HCT116 (cell line): Measurements from ENCODE around the gene TFB2M. TPM values are rescaled to one million over a fixed set of nuclear protein-coding genes. Genes with fewer than 3 reads are reported as not detected.
A peak's percentile ranks its signal among the peaks of the same experiment; 100 is the strongest.

Source experiments
- ATAC-seq: fragments of 200-7000 bp; cut with Tn5 transposase; 2 replicates; pipeline ENCODE4 v1.9.1; 2020; ENCODE audit warnings: mild to moderate bottlenecking, moderate library complexity
- BruUV-seq: library from RNA; stranded (reverse); fragments of 400-500 nt; replicated peaks from 2 replicates; lab custom pipeline; 2021; lab: Mats Ljungman, UMichigan
- CTCF ChIA-PET: fragments of 300-600 bp; sonication (Branson Sonifier 250); formaldehyde crosslinking; loops from one replicate; lab custom pipeline; 2021; ENCODE audit warnings: antibody characterized with exemption; lab: Charles Lee
- POLR2A ChIA-PET: fragments of 300-600, 350-600 bp; sonication (Branson Sonifier 250); formaldehyde crosslinking; loops from one replicate; lab custom pipeline; 2021; ENCODE audit warnings: antibody characterized with exemption; lab: Charles Lee
- RAD21 ChIA-PET, 2 experiments: fragments of 300-600 bp; sonication (Branson Sonifier 250); formaldehyde crosslinking; loops; one replicate each; lab custom pipeline; 2023; ENCODE audit warnings: low total read pairs in 2 of 2; ENCODE audit not compliant: uncharacterized antibody in 2 of 2, unreplicated experiment in 2 of 2, low non-redundant PET in 1 of 2; lab: Charles Lee
- DNase-seq: peaks from one replicate; pipeline ENCODE4 v3.0.0-alpha.2; 2010; ENCODE audit warnings: low read depth, low spot score
- H2AFZ ChIP-seq: fragments of 200-600 bp; shearing (Covaris generic), sonication (generic); 2 replicates; pipeline ENCODE4 v1.6.1; 2017; ENCODE audit warnings: low read depth, mixed run types, mixed read lengths, antibody characterized with exemption, low read length; ENCODE audit not compliant: poor library complexity, severe bottlenecking
- H3K27ac ChIP-seq: 2 replicates; pipeline ENCODE4 v1.5.1; 2012; ENCODE audit warnings: low read depth, low read length
- H3K27me3 ChIP-seq: fragments of 200-600 bp; sonication (generic); 2 replicates; pipeline ENCODE4 v1.6.1; 2016; ENCODE audit warnings: mixed run types, low read length, mixed read lengths; ENCODE audit not compliant: insufficient read depth
- H3K36me3 ChIP-seq, 2 experiments: fragments of 200-500 bp in 1 of 2; fragments of 200-600 bp in 1 of 2; sonication (Bioruptor generic) in 1 of 2; sonication (generic) in 1 of 2; 2 replicates each; pipeline versions ENCODE4 v1.5.1 to v1.6.1; 2014 to 2016; ENCODE audit warnings: low read length in 2 of 2, inconsistent platforms in 1 of 2, mixed read lengths in 1 of 2, mixed run types in 1 of 2; ENCODE audit not compliant: insufficient read depth in 2 of 2, control insufficient read depth in 1 of 2
- H3K4me1 ChIP-seq, 2 experiments: fragments of 200-600 bp in 1 of 2; sonication (generic) in 1 of 2; 2 replicates each; pipeline versions ENCODE4 v1.5.1 to v1.6.1; 2012 to 2017; ENCODE audit warnings: low read length in 2 of 2, inconsistent platforms in 1 of 2, mild to moderate bottlenecking in 1 of 2, mixed read lengths in 1 of 2, mixed run types in 1 of 2, moderate library complexity in 1 of 2; ENCODE audit not compliant: insufficient read depth in 2 of 2, control insufficient read depth in 1 of 2
- H3K4me2 ChIP-seq: fragments of 200-600 bp; sonication (generic); 2 replicates; pipeline ENCODE4 v1.6.1; 2017; ENCODE audit warnings: mixed run types, low read length, mixed read lengths
- H3K4me3 ChIP-seq, 2 experiments: fragments of 200-600 bp in 1 of 2; sonication (generic) in 1 of 2; replicated peaks in 1 of 2; 2 replicates each; pipeline ENCODE4 v1.5.1; 2011 to 2016; ENCODE audit warnings: low read length in 2 of 2, control low read depth in 1 of 2, low read depth in 1 of 2, mild to moderate bottlenecking in 1 of 2, mixed read lengths in 1 of 2, mixed run types in 1 of 2
- H3K79me2 ChIP-seq: fragments of 200-600 bp; sonication (generic); 2 replicates; pipeline ENCODE4 v1.6.1; 2017; ENCODE audit warnings: mild to moderate bottlenecking, mixed run types, low read length, moderate library complexity, mixed read lengths; ENCODE audit not compliant: insufficient read depth
- H3K9ac ChIP-seq: fragments of 200-600 bp; sonication (generic); 2 replicates; pipeline ENCODE4 v1.6.1; 2016; ENCODE audit warnings: low read length, mixed read lengths
- H3K9me2 ChIP-seq: fragments of 200-600 bp; sonication (generic), shearing (Covaris generic); 2 replicates; pipeline ENCODE4 v1.6.1; 2017; ENCODE audit warnings: mixed run types, mild to moderate bottlenecking, moderate library complexity; ENCODE audit not compliant: insufficient read depth
- H3K9me3 ChIP-seq, 2 experiments: fragments of 200-500 bp in 1 of 2; fragments of 200-600 bp in 1 of 2; sonication (Bioruptor generic) in 1 of 2; sonication (generic) in 1 of 2; 2 replicates each; pipeline ENCODE4 v1.6.1; 2014 to 2017; ENCODE audit warnings: low read length in 2 of 2, mixed read lengths in 2 of 2, inconsistent platforms in 1 of 2, low read depth in 1 of 2, mild to moderate bottlenecking in 1 of 2, mixed run types in 1 of 2, moderate library complexity in 1 of 2; ENCODE audit not compliant: control insufficient read depth in 1 of 2, insufficient read depth in 1 of 2
- H4K20me1 ChIP-seq: fragments of 200-600 bp; sonication (generic), shearing (Covaris generic); 2 replicates; pipeline ENCODE4 v1.6.1; 2017; ENCODE audit warnings: mixed run types, mild to moderate bottlenecking, moderate library complexity; ENCODE audit not compliant: insufficient read depth
- CBX3 ChIP-seq: IDR thresholded peaks from 2 replicates; pipeline ENCODE4 v1.6.1; 2012; ENCODE audit warnings: low read depth
- FOSL1 ChIP-seq: IDR thresholded peaks from 2 replicates; pipeline ENCODE4 v1.6.1; 2012; ENCODE audit warnings: low read depth
- JUND ChIP-seq: IDR thresholded peaks from 2 replicates; pipeline ENCODE4 v1.6.1; 2012
- SP1 ChIP-seq: IDR thresholded peaks from 2 replicates; pipeline ENCODE4 v1.6.1; 2012; ENCODE audit warnings: low read depth
- intact Hi-C: fragments of 100-400 bp; cut with micrococcal nuclease; formaldehyde crosslinking; loops from 2 replicates; pipeline ENCODE4 v1.10.0; 2022
- total RNA-seq: library from RNA; stranded (reverse); gene quantifications from one replicate; pipeline ENCODE4 v1.2.1, GENCODE V29; 2021; ENCODE audit not compliant: unreplicated experiment
- TF ChIP-seq, protein P1 (sequence below), 3 experiments: fragments of 200-600 bp in 1 of 3; sonication (generic) in 1 of 3; IDR thresholded peaks in 2 of 3; conservative IDR thresholded peaks in 1 of 3; 2 replicates each; pipeline ENCODE4 v1.5.1; 2012 to 2017; ENCODE audit warnings: low read depth in 2 of 3, low read length in 2 of 3, antibody characterized with exemption in 1 of 3, borderline replicate concordance in 1 of 3, control low read depth in 1 of 3, mild to moderate bottlenecking in 1 of 3, mixed read lengths in 1 of 3, mixed run types in 1 of 3, moderate library complexity in 1 of 3; ENCODE audit not compliant: insufficient read depth in 1 of 3
- TF ChIP-seq, protein P2 (sequence below): IDR thresholded peaks from 2 replicates; pipeline ENCODE4 v1.6.1; 2012

The TFB2M gene
- total RNA-seq, 1 experiment from 2014 or later, result 24.4 TPM

DNA sequence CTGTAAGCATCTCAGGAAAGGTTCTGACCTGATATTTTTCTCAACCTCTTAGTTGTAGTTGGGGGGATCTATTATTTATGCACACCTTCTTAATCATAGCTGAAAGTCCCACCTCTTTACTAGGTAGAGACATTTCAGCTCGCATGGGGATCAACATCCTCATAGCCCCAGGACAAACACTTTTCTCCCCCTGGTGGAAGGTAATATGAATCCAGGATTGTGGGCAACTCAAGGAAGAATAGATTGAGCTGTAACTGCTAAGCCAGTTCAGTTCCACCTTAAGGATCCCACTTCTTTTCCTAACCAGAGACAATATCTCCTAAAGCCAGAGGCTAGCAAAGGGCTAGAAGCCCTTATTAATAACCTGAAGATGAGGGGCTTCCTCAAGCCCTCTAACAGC, 33.5 kb downstream of the TFB2M start:
- POLR2A ChIA-PET, result no interaction called here
- H3K27me3 ChIP-seq, result no peaks in the 10 kb centered on the region
- no peak overlapping the region for H3K4me2 ChIP-seq
- H3K36me3 ChIP-seq, result no peaks in the 10 kb centered on the region
- no peaks in the 10 kb centered on the region for H3K79me2 ChIP-seq
- no peaks in the 10 kb centered on the region for H3K4me1 ChIP-seq
- no peak overlapping the region for H3K4me3 ChIP-seq
- no peak overlapping the region for H3K27ac ChIP-seq
- intact Hi-C loops, result no loop called here
- BruUV-seq, result no TSS peak
- CTCF ChIA-PET, result no interaction called here
- TF ChIP-seq SP1 (no peak), JUND (no peak)
- TF ChIP-seq, protein P1, sequence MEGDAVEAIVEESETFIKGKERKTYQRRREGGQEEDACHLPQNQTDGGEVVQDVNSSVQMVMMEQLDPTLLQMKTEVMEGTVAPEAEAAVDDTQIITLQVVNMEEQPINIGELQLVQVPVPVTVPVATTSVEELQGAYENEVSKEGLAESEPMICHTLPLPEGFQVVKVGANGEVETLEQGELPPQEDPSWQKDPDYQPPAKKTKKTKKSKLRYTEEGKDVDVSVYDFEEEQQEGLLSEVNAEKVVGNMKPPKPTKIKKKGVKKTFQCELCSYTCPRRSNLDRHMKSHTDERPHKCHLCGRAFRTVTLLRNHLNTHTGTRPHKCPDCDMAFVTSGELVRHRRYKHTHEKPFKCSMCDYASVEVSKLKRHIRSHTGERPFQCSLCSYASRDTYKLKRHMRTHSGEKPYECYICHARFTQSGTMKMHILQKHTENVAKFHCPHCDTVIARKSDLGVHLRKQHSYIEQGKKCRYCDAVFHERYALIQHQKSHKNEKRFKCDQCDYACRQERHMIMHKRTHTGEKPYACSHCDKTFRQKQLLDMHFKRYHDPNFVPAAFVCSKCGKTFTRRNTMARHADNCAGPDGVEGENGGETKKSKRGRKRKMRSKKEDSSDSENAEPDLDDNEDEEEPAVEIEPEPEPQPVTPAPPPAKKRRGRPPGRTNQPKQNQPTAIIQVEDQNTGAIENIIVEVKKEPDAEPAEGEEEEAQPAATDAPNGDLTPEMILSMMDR (IDR thresholded peaks at IDR 0.05 in 2 of 3, conservative IDR thresholded peaks at IDR 0.05 in 1 of 3; ENCODE audit: borderline replicate concordance in 1 of 3, insufficient read depth in 1 of 3, low read depth in 2 of 3, low read length in 2 of 3), result 0 out of 6 replicates have a peak, but pooled peaks of 1 of the 3 experiments have one; percentile 21
- H3K9ac ChIP-seq, result no peak overlapping the region
- H2AFZ ChIP-seq, result no peak overlapping the region
- no peak for DNase-seq
- H4K20me1 ChIP-seq, result no peaks in the 10 kb centered on the region
- H3K9me2 ChIP-seq, result no peaks in the 10 kb centered on the region
- RAD21 ChIA-PET, result no interaction called here
- ATAC-seq, result peak; percentile 47; the same call in 1 of the 2 replicates
- H3K9me3 ChIP-seq, result 0 out of 4 replicates have a peak, but pooled peaks cover 0 to 4% of the 10 kb centered on the region in 2 experiments

DNA sequence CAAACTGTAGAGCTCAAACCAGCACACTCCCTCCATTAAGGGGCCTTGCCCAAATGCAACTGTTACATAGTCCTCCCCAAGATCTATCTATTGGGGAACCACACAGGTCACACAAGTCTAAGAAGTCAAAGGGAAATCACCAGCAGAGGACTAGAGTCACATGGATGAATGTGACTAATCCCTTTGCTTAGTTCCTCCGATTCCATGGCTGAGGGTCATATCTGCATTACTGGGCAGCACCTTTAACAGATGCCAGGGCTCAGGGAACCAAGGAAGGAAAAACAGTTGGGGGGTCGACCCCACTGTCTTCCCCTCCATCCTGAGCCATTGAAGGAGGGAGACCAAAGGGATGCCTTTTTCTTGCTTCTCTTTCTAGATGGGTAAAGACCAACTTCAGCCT, 35.6 kb downstream of the TFB2M start:
- ChIA-PET CTCF (no interaction called here), RAD21 (no interaction called here), POLR2A (no interaction called here)
- BruUV-seq, result no TSS peak
- Histone ChIP-seq H3K79me2 (no peaks in the 10 kb centered on the region), H3K4me2 (no peak overlapping the region), H3K4me1 (no peaks in the 10 kb centered on the region), H3K27me3 (no peaks in the 10 kb centered on the region), H2AFZ (no peak overlapping the region), H3K36me3 (no peaks in the 10 kb centered on the region), H3K9me3 (0 out of 4 replicates have a peak, but pooled peaks cover 0 to 4% of the 10 kb centered on the region in 2 experiments), H3K9ac (no peak overlapping the region), H4K20me1 (no peaks in the 10 kb centered on the region), H3K27ac (no peak overlapping the region), H3K9me2 (no peaks in the 10 kb centered on the region), H3K4me3 (no peak overlapping the region)
- DNase-seq (no peak), ATAC-seq (no peak)
- intact Hi-C loops, result no loop called here
- TF ChIP-seq FOSL1, result no peak
- TF ChIP-seq, protein P2, sequence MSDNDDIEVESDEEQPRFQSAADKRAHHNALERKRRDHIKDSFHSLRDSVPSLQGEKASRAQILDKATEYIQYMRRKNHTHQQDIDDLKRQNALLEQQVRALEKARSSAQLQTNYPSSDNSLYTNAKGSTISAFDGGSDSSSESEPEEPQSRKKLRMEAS, result peak; percentile 18; the same call in 1 of the 2 replicates
- peak; percentile 80 for TF ChIP-seq CBX3
